GM21825 (cell line): ENCODE results near the gene ROPN1.

ENCODE experiments used
- ATAC-seq: cut with Tn5 transposase; IDR thresholded peaks from one replicate; pipeline ENCODE4 v1.9.1; 2021; ENCODE audit warnings: mild to moderate bottlenecking, moderate library complexity; ENCODE audit not compliant: unreplicated experiment

The ROPN1 gene

DNA sequence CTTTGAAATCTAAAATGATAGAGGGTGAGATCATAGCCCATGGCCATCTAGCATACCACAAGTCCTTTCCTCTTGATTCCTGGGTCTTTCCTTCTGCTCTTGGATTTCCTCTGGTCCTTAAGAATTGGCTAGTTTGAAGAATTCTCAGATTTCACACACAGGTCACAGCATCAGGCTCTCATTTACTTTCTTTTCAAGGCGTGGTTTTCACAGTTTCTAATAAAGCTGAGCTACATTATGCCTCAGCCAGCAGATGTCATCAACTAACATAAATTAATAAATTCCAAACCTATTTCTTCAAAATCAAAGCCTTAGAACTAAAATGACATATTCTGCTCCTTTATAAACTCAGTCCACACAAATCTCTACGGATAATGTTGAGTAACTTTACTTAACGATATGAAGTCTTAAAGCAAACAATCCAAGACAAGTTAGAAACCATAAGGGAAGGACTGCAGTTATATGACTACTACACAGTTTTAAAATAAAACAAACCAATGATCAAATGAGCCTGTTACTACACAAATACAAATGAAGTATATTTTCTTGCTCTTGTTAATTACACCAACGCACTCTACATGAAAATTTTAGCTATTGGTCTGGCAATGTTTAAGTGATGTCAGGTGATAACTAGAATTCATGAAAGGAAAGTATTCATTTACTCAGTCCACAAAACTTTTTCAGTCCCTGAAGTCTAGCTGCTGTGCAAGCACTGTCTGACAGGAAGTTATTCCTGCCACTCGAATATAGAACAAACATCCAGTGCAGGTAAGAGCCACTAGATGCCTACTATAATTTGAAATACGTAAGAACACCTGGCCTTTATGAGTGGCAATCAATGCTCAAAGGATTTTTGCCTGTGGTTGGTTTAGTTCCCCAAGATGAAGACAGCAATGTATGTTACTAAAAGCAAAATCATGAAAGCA, 40.1 kb downstream of the ROPN1 start:
- ATAC-seq: no peak

DNA sequence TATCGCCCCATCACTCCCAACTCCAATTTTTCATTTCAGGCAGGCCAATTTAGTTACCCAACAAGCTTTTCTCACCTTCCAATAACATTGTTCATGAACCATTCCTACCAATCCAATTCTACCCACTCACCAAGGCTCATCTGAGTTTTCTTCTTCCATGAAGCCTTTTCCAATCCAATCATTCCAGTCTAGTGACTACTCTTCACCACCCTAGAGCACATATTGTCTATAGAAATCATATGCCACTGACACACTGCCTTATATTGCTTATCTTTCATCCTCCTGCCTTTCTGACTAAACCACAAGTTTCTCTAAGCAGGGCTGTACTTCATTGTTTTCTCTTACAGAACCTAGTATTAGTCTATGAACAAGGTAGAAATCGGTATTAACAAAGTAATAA, 42.3 kb downstream of the ROPN1 start:
- ATAC-seq: no peak

DNA sequence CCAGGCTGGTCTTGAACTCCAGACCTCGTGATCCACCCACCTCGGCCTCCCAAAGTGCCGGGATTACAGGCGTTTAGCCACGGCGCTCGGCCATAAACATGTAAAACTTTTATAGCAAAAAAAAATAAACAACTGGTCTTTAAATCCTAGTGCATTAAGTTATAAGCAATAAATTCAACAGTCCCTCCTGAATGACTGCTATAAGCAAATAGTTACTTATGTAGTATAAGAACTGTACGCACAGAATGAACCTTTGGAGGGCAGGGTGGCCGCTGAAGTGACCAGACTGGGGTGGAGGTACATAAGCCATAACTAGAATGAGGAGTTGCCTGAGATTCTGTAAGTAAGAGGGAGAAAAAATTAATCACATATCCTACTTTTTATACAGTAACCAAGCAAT, 43.5 kb downstream of the ROPN1 start:
- no peak for ATAC-seq

DNA sequence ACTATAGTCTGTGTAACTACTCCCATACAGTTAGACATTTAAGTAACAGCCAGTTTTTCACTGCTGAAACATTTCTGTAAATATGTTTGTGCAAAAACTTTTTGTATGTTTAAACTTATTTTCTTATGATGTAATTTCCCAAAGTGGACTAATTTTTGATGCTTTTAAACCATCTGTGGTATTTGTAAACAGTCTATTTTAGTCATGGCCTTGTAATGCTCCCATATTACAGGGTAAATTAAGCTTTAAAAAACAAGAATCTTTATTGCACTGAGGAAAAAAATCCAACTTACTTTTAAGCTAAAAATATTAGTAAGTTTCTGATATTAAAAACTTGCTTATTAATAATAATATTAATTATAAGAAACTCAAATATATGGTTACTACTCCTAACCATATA, 44.4 kb downstream of the ROPN1 start:
- no peak for ATAC-seq

DNA sequence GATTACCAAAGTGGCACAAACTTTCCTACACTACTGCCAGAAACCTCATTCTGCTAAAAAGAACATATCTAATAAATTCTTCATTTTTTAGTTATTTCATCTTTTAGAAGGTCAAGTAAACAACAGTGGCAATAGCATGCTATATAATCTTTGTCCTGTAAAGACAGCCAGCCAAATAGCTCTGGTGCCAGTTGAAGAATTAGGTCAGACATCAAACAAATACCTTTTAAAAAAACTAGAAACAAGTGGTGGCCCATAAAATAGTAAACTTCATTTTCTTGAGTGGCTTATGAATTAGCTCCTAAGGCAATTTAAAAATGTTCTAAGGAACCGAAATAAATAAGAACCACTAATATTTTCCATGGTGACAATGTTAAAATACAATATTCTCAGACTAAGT, 50.4 kb downstream of the ROPN1 start:
- no peak for ATAC-seq

DNA sequence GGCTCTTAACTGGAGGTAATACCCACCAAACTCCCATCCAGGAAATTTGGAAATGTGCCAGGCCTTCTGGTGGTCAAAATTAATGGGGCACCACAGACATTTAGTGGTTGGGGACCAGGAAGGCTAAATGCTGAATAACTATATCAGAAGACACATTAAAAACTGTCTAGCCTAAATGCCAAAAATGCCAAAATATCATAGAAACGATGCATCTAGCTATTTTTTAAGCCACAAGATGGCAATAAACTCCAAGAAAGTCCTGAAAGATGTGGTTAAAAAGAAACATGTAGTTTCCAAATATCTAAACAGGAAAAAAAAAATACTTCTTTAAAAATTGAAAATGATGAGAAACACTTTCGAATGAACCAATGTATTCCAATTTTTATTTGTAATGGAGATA, 50.8 kb downstream of the ROPN1 start:
- ATAC-seq: no peak

DNA sequence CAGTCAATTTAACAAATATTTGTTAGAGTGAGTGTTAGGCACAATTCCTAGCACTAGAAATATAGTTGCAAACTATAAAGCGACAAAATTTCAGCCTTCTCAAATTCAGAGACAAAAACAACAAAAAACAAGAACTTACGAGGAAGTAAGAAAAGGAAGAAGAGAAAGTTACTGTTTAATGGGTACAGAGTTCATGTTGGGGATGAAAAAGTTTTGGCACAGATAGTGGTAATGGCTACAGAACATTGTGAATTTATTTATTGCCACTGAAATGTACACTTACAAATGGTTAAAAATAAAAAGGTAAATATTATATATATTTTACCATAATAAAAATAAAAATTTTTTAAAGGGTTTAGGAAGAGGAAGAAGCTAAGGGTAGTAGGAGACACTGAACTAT, 52.2 kb downstream of the ROPN1 start:
- ATAC-seq: no peak

DNA sequence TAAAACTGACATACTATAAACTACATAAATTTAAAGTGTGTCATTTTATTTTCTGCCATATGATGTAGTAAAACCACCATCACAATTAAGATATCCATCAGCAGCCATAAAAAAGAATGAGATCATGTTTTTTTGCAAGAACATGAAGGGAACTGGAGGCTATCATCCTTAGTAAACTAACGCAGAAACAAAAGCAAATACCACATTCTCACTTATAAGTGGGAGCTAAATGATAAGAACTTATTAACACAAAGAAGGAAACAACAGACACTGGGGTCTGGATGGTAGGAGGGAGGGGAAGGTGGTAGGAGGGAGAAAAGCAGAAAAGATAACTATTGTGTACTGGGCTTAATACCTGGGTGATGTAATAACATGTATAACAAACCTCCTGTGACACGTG, 55.5 kb downstream of the ROPN1 start:
- ATAC-seq: no peak

DNA sequence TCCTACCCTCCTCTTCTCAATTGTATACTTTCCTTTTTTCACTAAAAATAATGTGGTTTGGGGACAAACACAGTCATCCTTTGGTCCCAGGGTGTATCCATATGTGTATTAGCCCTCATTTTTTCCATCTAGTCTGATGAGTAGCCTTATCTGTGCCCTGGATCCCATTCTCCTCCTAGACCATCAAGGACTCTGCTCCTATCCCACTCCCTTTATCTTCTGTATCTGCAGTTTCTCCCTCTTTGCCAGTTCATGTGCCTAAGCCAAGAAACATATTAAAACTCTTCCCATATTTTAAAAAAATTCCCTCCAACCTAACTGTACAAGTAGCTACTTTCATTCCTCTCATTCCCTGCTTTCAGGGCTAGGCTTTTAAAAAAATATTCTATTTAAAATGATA, 56.1 kb downstream of the ROPN1 start:
- no peak for ATAC-seq

DNA sequence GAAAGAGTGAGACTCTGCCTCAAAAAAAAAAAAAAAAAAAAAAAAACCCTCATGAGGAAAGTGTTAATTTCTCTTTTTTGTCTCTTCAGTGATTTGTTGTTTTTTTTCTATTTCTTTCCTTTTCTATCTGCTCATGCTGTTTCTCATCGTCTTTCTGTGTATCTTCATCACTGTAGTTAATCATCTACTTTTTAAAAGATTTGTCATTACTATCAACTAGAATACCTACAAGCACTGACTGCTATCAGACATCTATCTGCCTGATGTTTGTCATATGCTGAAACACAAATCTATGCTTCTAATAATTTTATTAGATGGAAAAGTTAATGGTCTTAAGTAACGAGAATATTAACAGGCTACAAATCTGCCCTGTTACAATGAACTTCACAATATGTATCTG, 57.7 kb downstream of the ROPN1 start:
- no peak for ATAC-seq

DNA sequence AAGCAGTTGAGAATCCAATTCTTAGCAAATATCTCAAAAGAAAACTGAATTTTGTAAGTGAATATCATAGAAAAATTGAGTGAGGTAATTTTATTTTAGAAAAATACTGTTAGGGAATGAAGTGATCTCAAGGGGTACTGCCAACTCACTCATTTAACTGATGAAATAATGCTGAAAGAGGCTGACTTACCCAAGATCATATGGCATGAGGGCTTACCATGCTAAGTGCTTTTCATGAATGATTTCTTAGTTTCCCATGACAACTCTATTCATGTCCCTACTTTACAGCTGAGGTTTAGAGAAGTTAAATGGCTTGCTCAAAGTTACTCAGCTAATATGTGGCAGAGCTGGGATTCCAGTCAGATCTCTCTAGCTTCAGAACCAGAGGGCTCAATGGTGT, 61.5 kb downstream of the ROPN1 start:
- no peak for ATAC-seq

DNA sequence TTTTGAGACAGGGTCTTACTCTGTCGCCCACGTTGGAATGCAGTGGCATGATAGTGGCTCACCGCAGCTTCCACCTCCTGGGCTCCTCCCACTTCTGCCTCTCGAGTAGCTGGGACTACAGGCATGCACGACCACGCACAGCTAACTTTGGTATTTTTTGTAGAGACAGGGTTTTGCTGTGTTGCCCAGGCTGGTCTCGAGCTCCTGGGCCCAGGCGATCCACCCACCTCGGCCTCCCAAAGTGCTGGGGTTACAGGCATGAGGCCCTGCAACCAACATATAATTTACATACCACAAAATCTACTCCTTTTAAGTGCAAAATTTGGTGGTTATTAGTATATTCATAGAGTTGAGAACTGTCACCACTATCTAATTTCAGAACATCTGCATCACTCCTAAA, 62.6 kb downstream of the ROPN1 start:
- no peak for ATAC-seq

DNA sequence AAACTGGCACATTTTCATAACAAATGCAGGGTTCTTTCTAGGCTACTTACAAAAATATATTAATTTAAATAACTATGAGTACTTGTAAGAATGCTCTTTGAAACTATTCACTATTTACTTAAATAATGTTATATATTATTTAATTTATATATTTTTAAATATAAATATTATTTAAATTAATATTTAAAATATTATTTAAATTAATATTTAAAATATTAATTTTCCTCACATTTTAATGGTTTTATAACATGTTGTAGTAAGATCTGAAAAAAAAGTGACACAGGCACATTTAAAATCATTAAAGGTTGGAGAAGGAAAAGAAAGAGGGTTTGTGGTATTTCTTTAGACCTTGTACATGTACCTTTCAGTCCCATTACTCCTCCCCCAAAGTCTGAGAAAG, 65.5 kb downstream of the ROPN1 start:
- no peak for ATAC-seq

DNA sequence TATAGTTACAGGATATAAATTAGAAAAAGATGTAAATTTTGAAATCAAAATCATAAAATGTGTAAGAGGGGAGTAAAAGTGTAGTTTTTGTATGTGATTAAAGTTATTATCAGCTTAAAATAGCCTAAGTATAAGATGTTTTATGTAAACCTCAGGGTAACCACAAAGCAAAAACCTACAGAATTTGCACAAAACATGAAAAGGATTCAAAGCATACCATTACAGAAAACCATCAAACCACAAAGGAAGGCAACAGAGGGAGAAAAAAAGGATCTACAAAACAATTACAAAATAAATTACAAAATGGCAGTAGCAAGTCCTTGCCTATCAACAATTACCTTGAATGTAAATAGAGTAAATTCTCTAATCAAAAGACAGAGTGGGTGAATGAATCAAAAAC, 71.1 kb downstream of the ROPN1 start:
- ATAC-seq: no peak

DNA sequence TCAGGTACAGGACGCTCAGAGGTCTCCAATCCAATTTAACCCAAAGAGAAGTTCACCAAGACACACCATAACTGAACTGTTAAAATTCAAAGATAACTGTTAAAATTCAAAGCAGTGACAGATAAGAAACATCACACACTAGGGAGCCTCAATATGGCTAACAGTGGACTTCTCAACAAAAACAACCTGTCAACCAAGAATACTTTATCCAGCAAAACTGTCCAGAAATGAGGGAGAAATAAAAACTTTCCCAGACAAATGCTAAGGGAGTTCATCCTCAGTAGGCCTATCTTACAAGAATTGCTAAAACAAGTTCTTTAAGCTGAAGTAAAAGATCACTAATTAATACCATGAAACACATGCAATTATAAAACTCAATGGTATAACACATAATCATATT, 71.5 kb downstream of the ROPN1 start:
- no peak for ATAC-seq

DNA sequence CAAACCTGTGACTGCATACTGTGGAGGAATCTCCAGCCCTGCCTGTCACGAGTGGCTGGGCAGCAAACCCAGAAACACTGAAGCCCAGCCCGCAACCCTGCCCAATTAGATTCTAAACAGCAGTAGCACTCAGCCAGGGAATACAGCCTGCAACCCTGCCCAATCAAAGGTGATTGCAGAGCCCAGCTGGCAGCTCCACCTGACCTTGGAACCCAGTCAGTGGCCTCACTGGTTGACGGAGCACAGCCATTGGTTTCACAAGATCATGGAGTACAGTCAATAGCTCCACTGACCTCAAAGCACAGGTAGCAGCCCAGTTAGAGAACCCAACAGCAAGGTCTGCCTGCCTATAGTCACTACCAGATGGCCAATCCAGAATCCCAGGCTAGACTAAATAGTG, 72.6 kb downstream of the ROPN1 start:
- ATAC-seq: no peak
